ENCODE results near the gene LRRC38.

- TF ChIP-seq CTCF (IDR thresholded peaks at IDR 0.05; ENCODE audit: insufficient read depth, low read length, poor library complexity, severe bottlenecking): no peak
- no peak for TF ChIP-seq EZH2phosphoT487 (conservative IDR thresholded peaks at IDR 0.05; ENCODE audit: low read length)
Observed at GRCh38 chr1:13546791-13547190, 33.0 kb upstream of the LRRC38 start.

All from SU-DHL-6 (cell line).